ENCODE data around the gene FAM13B.
"Not testable (repeated sequence)": the region's sequence is repeated elsewhere in the genome, so short reads cannot be mapped to it uniquely, and the experiment has no call there.

Gene FAM13B

GRCh38 chr5:138054847-138055558 is 22.1 kb upstream of the FAM13B start:
- Histone ChIP-seq H3K27me3 (ENCODE audit: control insufficient read depth in 2 of 2, insufficient read depth in 2 of 2, low read length in 2 of 2) (no peaks in the 10 kb centered on the region), H3K27ac (ENCODE audit: low read depth in 2 of 2, low read length in 2 of 2) (no peak overlapping the region), H3K9ac (ENCODE audit: low read depth in 1 of 2, low read length in 2 of 2) (no peak overlapping the region), H3K36me3 (ENCODE audit: control insufficient read depth in 2 of 2, insufficient read depth in 2 of 2, low read length in 2 of 2) (no peaks in the 10 kb centered on the region), H3K9me3 (ENCODE audit: control insufficient read depth in 2 of 2, low read length in 2 of 2) (no peaks in the 10 kb centered on the region), H3K4me1 (ENCODE audit: control insufficient read depth in 2 of 2, insufficient read depth in 2 of 2, low read length in 2 of 2) (no peaks in the 10 kb centered on the region), H3K4me3 (ENCODE audit: low read length in 2 of 2) (no peak overlapping the region)

DNA sequence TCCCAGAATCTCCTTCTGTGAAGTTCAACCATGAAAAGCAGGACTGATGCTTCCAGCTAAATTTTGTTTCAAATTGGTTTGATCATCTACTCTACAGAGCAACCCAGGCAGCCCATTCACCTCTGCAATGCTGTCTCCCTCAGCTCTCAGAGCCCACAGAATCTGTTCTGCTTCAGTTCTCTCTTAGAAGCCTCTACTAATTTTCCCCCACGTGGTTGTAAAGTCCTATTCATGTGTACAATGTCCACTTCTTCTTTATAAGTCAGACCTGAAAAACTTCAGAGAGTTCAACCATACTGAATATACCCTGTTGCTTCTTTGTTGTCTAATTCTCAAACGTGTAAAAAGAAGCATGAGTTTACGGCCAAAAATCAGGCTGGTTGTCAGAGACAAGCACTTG is 21.3 kb upstream of the FAM13B start:
- Histone ChIP-seq H3K27me3 (ENCODE audit: control insufficient read depth in 2 of 2, insufficient read depth in 2 of 2, low read length in 2 of 2) (no peaks in the 10 kb centered on the region), H3K27ac (ENCODE audit: low read depth in 2 of 2, low read length in 2 of 2) (no peak overlapping the region), H3K4me1 (ENCODE audit: control insufficient read depth in 2 of 2, insufficient read depth in 2 of 2, low read length in 2 of 2) (no peaks in the 10 kb centered on the region), H3K9ac (ENCODE audit: low read depth in 1 of 2, low read length in 2 of 2) (no peak overlapping the region), H3K36me3 (ENCODE audit: control insufficient read depth in 2 of 2, insufficient read depth in 2 of 2, low read length in 2 of 2) (no peaks in the 10 kb centered on the region), H3K4me3 (ENCODE audit: low read length in 2 of 2) (no peak overlapping the region), H3K9me3 (ENCODE audit: control insufficient read depth in 2 of 2, low read length in 2 of 2) (no peaks in the 10 kb centered on the region)

GRCh38 chr5:138053554-138053953 is 20.7 kb upstream of the FAM13B start:
- no peaks in the 10 kb centered on the region for H3K4me1 ChIP-seq (ENCODE audit: control insufficient read depth in 2 of 2, insufficient read depth in 2 of 2, low read length in 2 of 2)
- H3K9me3 ChIP-seq (ENCODE audit: control insufficient read depth in 2 of 2, low read length in 2 of 2): no peaks in the 10 kb centered on the region
- H3K9ac ChIP-seq (ENCODE audit: low read depth in 1 of 2, low read length in 2 of 2): no peak overlapping the region
- no peak overlapping the region for H3K4me3 ChIP-seq (ENCODE audit: low read length in 2 of 2)
- H3K27me3 ChIP-seq (ENCODE audit: control insufficient read depth in 2 of 2, insufficient read depth in 2 of 2, low read length in 2 of 2): no peaks in the 10 kb centered on the region
- H3K27ac ChIP-seq (ENCODE audit: low read depth in 2 of 2, low read length in 2 of 2): no peak overlapping the region
- H3K36me3 ChIP-seq (ENCODE audit: control insufficient read depth in 2 of 2, insufficient read depth in 2 of 2, low read length in 2 of 2): no peaks in the 10 kb centered on the region

DNA sequence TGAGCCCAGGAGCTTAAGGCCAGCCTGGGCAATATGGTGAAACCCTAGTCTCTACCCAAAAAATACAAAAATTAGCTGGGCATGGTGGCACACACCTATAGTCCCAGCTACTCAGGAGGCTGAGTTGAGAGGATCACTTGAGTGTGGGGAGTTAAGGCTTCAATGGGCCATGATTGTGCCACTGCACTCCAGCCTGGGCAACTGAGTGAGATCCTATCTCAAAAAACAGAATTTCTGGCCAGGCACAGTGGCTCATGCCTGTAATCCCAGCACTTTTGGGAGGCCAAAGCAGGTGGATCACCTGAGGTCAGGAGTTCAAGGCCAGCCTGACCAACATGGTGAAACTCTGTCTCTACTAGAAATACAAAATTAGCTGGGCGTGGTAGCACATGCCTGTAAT is 19.8 kb upstream of the FAM13B start:
- H3K27me3 ChIP-seq (ENCODE audit: control insufficient read depth in 2 of 2, insufficient read depth in 2 of 2, low read length in 2 of 2); H3K9ac ChIP-seq (ENCODE audit: low read depth in 1 of 2, low read length in 2 of 2); H3K4me1 ChIP-seq (ENCODE audit: control insufficient read depth in 2 of 2, insufficient read depth in 2 of 2, low read length in 2 of 2); H3K4me3 ChIP-seq (ENCODE audit: low read length in 2 of 2); H3K9me3 ChIP-seq (ENCODE audit: control insufficient read depth in 2 of 2, low read length in 2 of 2); H3K27ac ChIP-seq (ENCODE audit: low read depth in 2 of 2, low read length in 2 of 2); H3K36me3 ChIP-seq (ENCODE audit: control insufficient read depth in 2 of 2, insufficient read depth in 2 of 2, low read length in 2 of 2): not testable (repeated sequence)

DNA sequence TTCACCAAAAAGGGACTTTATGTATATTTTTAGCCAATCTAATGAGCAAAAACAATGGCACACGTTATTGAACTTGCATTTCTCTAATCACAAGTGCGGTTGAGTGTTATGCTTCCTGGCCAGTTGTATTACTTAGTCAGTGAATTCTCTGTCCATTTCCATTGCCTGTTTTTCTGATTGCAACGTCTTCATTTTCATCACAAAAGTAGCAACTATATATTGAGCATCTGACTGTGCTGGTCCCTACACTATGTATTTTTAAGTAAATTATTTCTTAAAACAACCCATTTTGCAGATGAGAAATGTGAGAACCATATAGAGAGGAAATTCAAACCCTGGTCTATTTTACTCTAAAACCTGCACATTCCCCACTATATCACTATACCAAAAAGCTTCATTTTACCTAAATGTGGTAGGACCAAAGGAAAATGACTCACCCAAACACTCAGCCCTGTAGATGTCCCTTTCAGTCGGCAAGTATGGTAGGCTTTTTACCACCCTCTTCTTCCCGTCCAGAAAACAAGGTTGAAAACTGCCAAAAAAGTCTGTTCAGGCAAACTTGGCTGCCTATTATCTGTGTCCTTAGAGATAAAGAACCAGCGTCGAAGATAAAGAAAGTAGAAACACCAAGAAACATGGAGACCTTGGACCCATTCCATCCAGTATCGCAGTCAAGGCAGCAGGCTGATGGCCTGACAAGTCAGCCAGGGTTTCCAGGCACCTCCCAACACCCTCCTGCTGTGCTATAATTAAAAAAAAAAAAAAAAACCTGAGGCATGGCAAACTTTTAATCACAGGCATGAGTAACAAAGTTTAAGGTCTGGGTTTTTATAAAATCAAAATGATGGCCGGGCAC is 18.8 kb upstream of the FAM13B start:
- no peaks in the 10 kb centered on the region for H3K36me3 ChIP-seq (ENCODE audit: control insufficient read depth in 2 of 2, insufficient read depth in 2 of 2, low read length in 2 of 2)
- H3K4me1 ChIP-seq (ENCODE audit: control insufficient read depth in 2 of 2, insufficient read depth in 2 of 2, low read length in 2 of 2): no peaks in the 10 kb centered on the region
- no peak overlapping the region for H3K9ac ChIP-seq (ENCODE audit: low read depth in 1 of 2, low read length in 2 of 2)
- no peaks in the 10 kb centered on the region for H3K27me3 ChIP-seq (ENCODE audit: control insufficient read depth in 2 of 2, insufficient read depth in 2 of 2, low read length in 2 of 2)
- no peak overlapping the region for H3K4me3 ChIP-seq (ENCODE audit: low read length in 2 of 2)
- H3K27ac ChIP-seq (ENCODE audit: low read depth in 2 of 2, low read length in 2 of 2): no peak overlapping the region
- H3K9me3 ChIP-seq (ENCODE audit: control insufficient read depth in 2 of 2, low read length in 2 of 2): no peaks in the 10 kb centered on the region

GRCh38 chr5:138045283-138045682 is 12.4 kb upstream of the FAM13B start:
- not testable (repeated sequence) for H3K9ac ChIP-seq (ENCODE audit: low read depth in 1 of 2, low read length in 2 of 2); H3K36me3 ChIP-seq (ENCODE audit: control insufficient read depth in 2 of 2, insufficient read depth in 2 of 2, low read length in 2 of 2); H3K27ac ChIP-seq (ENCODE audit: low read depth in 2 of 2, low read length in 2 of 2); H3K4me3 ChIP-seq (ENCODE audit: low read length in 2 of 2); H3K4me1 ChIP-seq (ENCODE audit: control insufficient read depth in 2 of 2, insufficient read depth in 2 of 2, low read length in 2 of 2); H3K9me3 ChIP-seq (ENCODE audit: control insufficient read depth in 2 of 2, low read length in 2 of 2); H3K27me3 ChIP-seq (ENCODE audit: control insufficient read depth in 2 of 2, insufficient read depth in 2 of 2, low read length in 2 of 2)

DNA sequence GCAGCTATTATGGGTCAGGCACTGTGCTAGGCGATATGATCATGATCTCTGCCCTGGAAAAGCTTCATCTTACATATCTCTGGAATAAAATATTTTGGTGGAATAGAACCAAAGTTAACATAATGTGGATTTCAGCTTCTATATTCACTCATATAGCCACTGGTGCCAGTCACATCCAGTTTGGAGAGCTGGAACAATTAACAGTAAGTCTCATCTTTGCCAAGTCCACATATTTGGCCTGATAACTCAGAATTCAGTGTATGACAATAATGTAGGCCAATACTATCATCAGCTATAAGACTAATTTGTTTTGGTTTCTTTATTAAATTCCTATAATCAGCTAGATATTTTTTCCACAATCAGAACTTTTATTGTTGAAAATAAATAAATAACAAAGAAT is 5.9 kb upstream of the FAM13B start:
- H3K27ac ChIP-seq (ENCODE audit: low read depth in 2 of 2, low read length in 2 of 2): no peak overlapping the region
- no peak overlapping the region for H3K9ac ChIP-seq (ENCODE audit: low read depth in 1 of 2, low read length in 2 of 2)
- H3K27me3 ChIP-seq (ENCODE audit: control insufficient read depth in 2 of 2, insufficient read depth in 2 of 2, low read length in 2 of 2): no peaks in the 10 kb centered on the region
- no peaks in the 10 kb centered on the region for H3K36me3 ChIP-seq (ENCODE audit: control insufficient read depth in 2 of 2, insufficient read depth in 2 of 2, low read length in 2 of 2)
- H3K9me3 ChIP-seq (ENCODE audit: control insufficient read depth in 2 of 2, low read length in 2 of 2): no peaks in the 10 kb centered on the region
- peaks cover 2% of the 10 kb centered on the region in 2 donors for H3K4me1 ChIP-seq (ENCODE audit: control insufficient read depth in 2 of 2, insufficient read depth in 2 of 2, low read length in 2 of 2)
- no peak overlapping the region for H3K4me3 ChIP-seq (ENCODE audit: low read length in 2 of 2)

DNA sequence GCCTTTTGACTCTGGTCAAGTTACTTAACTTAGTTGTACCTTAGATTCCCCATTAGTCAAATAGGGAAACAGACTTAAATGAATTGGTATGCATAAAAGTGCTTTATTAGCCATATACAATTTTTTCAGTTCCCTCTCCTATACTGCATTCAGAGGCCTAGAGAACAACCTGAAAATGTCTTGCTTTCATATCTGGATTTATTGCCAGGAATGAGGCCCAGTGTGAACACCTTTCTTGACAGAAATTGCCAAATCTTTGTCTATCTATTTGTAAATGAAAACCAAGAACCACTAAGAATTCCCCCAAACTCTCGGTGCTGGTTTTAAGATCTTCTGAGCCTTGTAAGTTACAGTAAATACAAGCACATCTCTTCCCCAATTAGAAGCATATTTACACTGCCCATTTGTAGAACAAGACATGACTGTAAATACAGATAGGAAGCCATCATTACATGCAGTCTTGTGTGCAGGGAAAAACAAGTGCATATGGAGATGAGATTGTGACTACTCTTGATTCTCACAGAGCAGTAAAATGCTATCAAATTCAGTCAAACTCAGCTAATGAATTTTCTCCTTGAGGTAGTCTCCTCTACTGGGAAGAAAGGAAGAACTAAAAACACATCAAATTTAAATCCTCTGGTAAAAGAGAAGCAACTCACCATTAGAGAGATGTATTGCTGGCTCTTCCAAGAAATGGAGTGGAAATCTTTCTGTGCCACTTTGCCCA is 5.2 kb upstream of the FAM13B start:
- Histone ChIP-seq H3K27ac (ENCODE audit: low read depth in 2 of 2, low read length in 2 of 2) (no peak overlapping the region), H3K36me3 (ENCODE audit: control insufficient read depth in 2 of 2, insufficient read depth in 2 of 2, low read length in 2 of 2) (no peaks in the 10 kb centered on the region), H3K9ac (ENCODE audit: low read depth in 1 of 2, low read length in 2 of 2) (no peak overlapping the region), H3K27me3 (ENCODE audit: control insufficient read depth in 2 of 2, insufficient read depth in 2 of 2, low read length in 2 of 2) (no peaks in the 10 kb centered on the region), H3K9me3 (ENCODE audit: control insufficient read depth in 2 of 2, low read length in 2 of 2) (no peaks in the 10 kb centered on the region), H3K4me1 (ENCODE audit: control insufficient read depth in 2 of 2, insufficient read depth in 2 of 2, low read length in 2 of 2) (peaks cover 7 to 8% of the 10 kb centered on the region in 2 donors), H3K4me3 (ENCODE audit: low read length in 2 of 2) (no peak overlapping the region)

DNA sequence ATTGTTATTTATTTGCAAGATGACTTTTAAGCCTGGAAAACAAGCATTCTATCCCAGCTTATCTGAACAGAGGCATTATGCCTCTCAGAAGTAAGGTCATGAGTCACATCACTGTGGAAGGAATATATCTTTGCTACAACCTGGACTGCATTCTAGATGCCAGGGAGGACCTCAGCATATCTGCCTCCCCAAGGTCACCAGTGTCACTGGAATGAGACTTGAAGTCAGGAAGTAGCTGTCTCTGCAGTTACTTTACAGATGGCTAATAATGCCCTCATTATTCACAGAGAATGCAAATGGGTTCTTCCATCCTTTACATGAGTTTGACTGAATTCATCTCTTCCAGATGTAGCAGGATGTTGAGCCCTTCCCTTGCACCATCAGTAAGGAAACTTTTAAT is 4.4 kb upstream of the FAM13B start:
- H3K9me3 ChIP-seq (ENCODE audit: control insufficient read depth in 2 of 2, low read length in 2 of 2): no peaks in the 10 kb centered on the region
- H3K27ac ChIP-seq (ENCODE audit: low read depth in 2 of 2, low read length in 2 of 2): no peak overlapping the region
- no peak overlapping the region for H3K4me3 ChIP-seq (ENCODE audit: low read length in 2 of 2)
- no peaks in the 10 kb centered on the region for H3K27me3 ChIP-seq (ENCODE audit: control insufficient read depth in 2 of 2, insufficient read depth in 2 of 2, low read length in 2 of 2)
- H3K4me1 ChIP-seq (ENCODE audit: control insufficient read depth in 2 of 2, insufficient read depth in 2 of 2, low read length in 2 of 2): peaks cover 7 to 8% of the 10 kb centered on the region in 2 donors
- no peak overlapping the region for H3K9ac ChIP-seq (ENCODE audit: low read depth in 1 of 2, low read length in 2 of 2)
- H3K36me3 ChIP-seq (ENCODE audit: control insufficient read depth in 2 of 2, insufficient read depth in 2 of 2, low read length in 2 of 2): no peaks in the 10 kb centered on the region
